SK-N-MC (cell line): Measurements from ENCODE around the gene CSF1R.

Experiments used
- EZH2 ChIP-seq: fragments of 200-600 bp; sonication (generic); IDR thresholded peaks from one replicate; pipeline ENCODE4 v1.6.1; 2017; ENCODE audit warnings: antibody characterized with exemption
- POLR2AphosphoS5 ChIP-seq: IDR thresholded peaks from 2 replicates; pipeline ENCODE4 v1.6.1; 2012; ENCODE audit warnings: mild to moderate bottlenecking, low read depth, low read length, borderline replicate concordance

- no peak for TF ChIP-seq EZH2
- TF ChIP-seq POLR2AphosphoS5, result no peak
Observed at GRCh38 chr5:150101023-150101422, 14.7 kb upstream of the CSF1R start.
